GM19395 (cell line): ENCODE data around the gene FN1.
"Not testable (repeated sequence)": the region's sequence is repeated elsewhere in the genome, so short reads cannot be mapped to it uniquely, and the experiment has no call there.

Experiments
- ATAC-seq: cut with Tn5 transposase; IDR thresholded peaks from one replicate; pipeline ENCODE4 v1.9.1; 2021; ENCODE audit warnings: mild to moderate bottlenecking, moderate library complexity; ENCODE audit not compliant: unreplicated experiment

The FN1 gene

GRCh38 chr2:215369181-215369760, 66.6 kb downstream of the FN1 start:
- no peak for ATAC-seq

- no peak for ATAC-seq
These were observed 67.4 kb downstream of the FN1 start for GRCh38 chr2:215368493-215368809.

GRCh38 chr2:215367662-215368492, 68.0 kb downstream of the FN1 start:
- ATAC-seq: no peak

GRCh38 chr2:215366440-215367032, 69.3 kb downstream of the FN1 start:
- no peak for ATAC-seq

GRCh38 chr2:215365184-215365658, 70.6 kb downstream of the FN1 start:
- peak; percentile 64 for ATAC-seq

- peak; percentile 7 for ATAC-seq
These were observed 71.4 kb downstream of the FN1 start for GRCh38 chr2:215364157-215365155.

GRCh38 chr2:215363461-215364156, 72.3 kb downstream of the FN1 start:
- no peak for ATAC-seq

- ATAC-seq: no peak
These were observed 72.8 kb downstream of the FN1 start for GRCh38 chr2:215363039-215363438.

GRCh38 chr2:215362562-215362904, 73.3 kb downstream of the FN1 start:
- no peak for ATAC-seq

GRCh38 chr2:215361876-215362561, 73.8 kb downstream of the FN1 start:
- ATAC-seq: no peak

- no peak for ATAC-seq
These were observed 74.5 kb downstream of the FN1 start for GRCh38 chr2:215361211-215361875.

GRCh38 chr2:215360596-215360995, 75.3 kb downstream of the FN1 start:
- ATAC-seq: no peak

GRCh38 chr2:215360059-215360458, 75.8 kb downstream of the FN1 start:
- ATAC-seq: not testable (repeated sequence)

GRCh38 chr2:215359576-215359922, 76.3 kb downstream of the FN1 start:
- ATAC-seq: no peak

GRCh38 chr2:215358891-215359575, 76.8 kb downstream of the FN1 start:
- ATAC-seq: no peak

GRCh38 chr2:215358312-215358845, 77.5 kb downstream of the FN1 start:
- no peak for ATAC-seq

- ATAC-seq: no peak
These were observed 78.2 kb downstream of the FN1 start for GRCh38 chr2:215357660-215358059.

- no peak for ATAC-seq
These were observed 78.9 kb downstream of the FN1 start for GRCh38 chr2:215356948-215357461.
